Bronchial epithelial cell (primary cell): ENCODE data around the gene DDR1. TPM values are rescaled to one million over a fixed set of nuclear protein-coding genes. Genes with fewer than 3 reads are reported as not detected.

Experiments used
- DNase-seq: peaks from one replicate; pipeline ENCODE4 v3.0.0-alpha.2; 2010; ENCODE audit warnings: low read depth
- FAIRE-seq: peaks from 2 replicates; lab custom pipeline; 2011; peaks lifted over from hg19 to GRCh38; lab: Jason Lieb, UNC
- H3K27me3 ChIP-seq: 2 replicates; pipeline ENCODE4 v1.5.1; 2011; ENCODE audit warnings: low read length; ENCODE audit not compliant: control insufficient read depth, insufficient read depth
- H3K36me3 ChIP-seq: 2 replicates; pipeline ENCODE4 v1.5.1; 2011; ENCODE audit warnings: low read length; ENCODE audit not compliant: control insufficient read depth, insufficient read depth
- H3K4me3 ChIP-seq: 2 replicates; pipeline ENCODE4 v1.5.1; 2011; ENCODE audit warnings: mild to moderate bottlenecking, low read depth, low read length, control low read depth
- total RNA-seq: library from RNA; depleted of rRNA; stranded (reverse); fragments of >200 nt; gene quantifications from 2 replicates; pipeline ENCODE4 v1.2.1, GENCODE V29; 2014
- TF ChIP-seq, protein P1 (sequence below): IDR thresholded peaks from 2 replicates; pipeline ENCODE4 v1.5.1; 2011; ENCODE audit warnings: mild to moderate bottlenecking, moderate library complexity, low read length, control low read depth, inconsistent platforms; ENCODE audit not compliant: insufficient read depth, severe bottlenecking

DDR1 gene
- total RNA-seq, 1 donor from 2014 or later, result 149 TPM

DNA sequence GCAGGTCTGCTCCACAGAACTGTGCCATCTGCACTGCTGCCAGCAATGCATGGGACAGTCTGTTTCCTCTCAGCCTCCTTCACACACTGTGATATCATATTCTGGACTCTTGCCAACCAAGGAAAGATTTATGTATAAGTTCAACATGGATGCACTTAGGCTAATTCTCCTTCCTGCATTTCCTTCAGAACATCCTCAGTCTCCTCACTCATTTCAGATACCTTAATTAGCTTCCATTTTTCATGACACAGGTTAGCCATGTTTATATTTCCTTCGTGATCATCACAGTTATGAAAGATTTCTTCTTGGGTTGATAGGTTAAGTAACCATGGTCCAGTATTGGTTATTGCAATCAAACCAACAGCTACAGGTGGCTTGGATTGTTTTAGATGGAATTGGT is 46.4 kb upstream of the DDR1 start:
- Histone ChIP-seq H3K4me3 (no peak overlapping the region), H3K36me3 (no peaks in the 10 kb centered on the region), H3K27me3 (no peaks in the 10 kb centered on the region)
- DNase-seq (no peak), FAIRE-seq (no peak)
- TF ChIP-seq, protein P1, sequence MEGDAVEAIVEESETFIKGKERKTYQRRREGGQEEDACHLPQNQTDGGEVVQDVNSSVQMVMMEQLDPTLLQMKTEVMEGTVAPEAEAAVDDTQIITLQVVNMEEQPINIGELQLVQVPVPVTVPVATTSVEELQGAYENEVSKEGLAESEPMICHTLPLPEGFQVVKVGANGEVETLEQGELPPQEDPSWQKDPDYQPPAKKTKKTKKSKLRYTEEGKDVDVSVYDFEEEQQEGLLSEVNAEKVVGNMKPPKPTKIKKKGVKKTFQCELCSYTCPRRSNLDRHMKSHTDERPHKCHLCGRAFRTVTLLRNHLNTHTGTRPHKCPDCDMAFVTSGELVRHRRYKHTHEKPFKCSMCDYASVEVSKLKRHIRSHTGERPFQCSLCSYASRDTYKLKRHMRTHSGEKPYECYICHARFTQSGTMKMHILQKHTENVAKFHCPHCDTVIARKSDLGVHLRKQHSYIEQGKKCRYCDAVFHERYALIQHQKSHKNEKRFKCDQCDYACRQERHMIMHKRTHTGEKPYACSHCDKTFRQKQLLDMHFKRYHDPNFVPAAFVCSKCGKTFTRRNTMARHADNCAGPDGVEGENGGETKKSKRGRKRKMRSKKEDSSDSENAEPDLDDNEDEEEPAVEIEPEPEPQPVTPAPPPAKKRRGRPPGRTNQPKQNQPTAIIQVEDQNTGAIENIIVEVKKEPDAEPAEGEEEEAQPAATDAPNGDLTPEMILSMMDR, result no peak

DNA sequence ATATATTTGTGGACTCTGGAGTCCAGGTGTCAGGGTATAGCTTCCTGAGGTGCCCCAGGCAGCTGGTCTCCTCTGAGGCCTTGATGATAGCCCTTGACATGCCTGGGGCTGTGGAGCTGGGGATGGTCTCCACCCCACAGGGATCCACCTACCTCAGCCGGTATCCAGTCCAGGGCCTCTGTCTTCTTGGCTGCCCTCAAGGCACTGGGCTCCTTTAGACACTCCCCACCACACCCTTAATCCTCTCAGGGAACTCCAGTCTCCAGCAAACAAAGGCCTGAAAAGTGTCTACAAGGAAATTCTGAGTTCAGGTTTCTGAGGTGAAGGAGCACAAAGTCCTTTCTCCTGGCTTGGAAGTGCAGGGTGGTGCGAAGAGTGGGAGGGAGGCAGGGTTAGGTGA is 44.6 kb upstream of the DDR1 start:
- FAIRE-seq (no peak), DNase-seq (no peak)
- TF ChIP-seq, protein P1, result no peak
- Histone ChIP-seq H3K36me3 (no peaks in the 10 kb centered on the region), H3K4me3 (no peak overlapping the region), H3K27me3 (no peaks in the 10 kb centered on the region)

GRCh38 chr6:30840084-30840934 is 44.0 kb upstream of the DDR1 start:
- TF ChIP-seq, protein P1, result no peak
- Histone ChIP-seq H3K4me3 (no peak overlapping the region), H3K27me3 (no peaks in the 10 kb centered on the region), H3K36me3 (no peaks in the 10 kb centered on the region)
- no peak for DNase-seq
- FAIRE-seq, result no peak

DNA sequence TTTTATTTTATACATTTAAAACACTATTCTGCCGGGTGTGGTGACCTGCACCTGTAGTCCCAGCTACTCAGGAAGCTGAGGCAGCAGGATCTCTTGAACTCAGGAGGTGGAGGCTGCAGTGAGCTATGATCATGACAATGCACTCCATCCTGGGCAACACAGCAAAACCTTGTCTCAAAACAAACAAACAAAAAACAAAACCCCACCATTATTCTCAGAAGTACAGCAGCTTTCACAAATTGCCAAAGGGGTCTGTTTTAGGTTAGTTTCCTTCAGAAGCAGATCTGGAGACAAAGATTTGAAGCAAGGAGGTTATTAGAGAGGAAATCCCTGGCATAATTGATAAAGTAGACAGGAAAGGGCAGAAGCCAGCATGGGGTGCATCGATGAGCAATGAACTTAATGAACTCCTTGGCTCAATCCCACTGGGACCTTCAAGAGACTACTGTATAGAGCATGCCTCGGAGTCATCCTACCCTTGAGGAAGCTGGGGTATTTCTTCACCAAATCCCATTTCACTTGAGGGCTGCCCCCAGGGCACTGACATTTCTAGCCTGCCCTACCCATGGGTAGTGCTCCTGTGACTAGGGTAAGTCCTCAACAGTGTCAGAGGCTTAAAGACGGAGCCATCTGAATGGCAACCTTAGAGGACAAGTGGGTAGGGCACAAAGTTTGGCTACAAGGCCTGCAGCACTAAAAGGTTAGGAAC is 43.2 kb upstream of the DDR1 start:
- no peak for FAIRE-seq
- H3K27me3 ChIP-seq, result no peaks in the 10 kb centered on the region
- DNase-seq, result no peak
- TF ChIP-seq, protein P1, result no peak
- H3K4me3 ChIP-seq, result no peak overlapping the region
- no peaks in the 10 kb centered on the region for H3K36me3 ChIP-seq

- Histone ChIP-seq H3K4me3 (no peak overlapping the region), H3K36me3 (no peaks in the 10 kb centered on the region), H3K27me3 (no peaks in the 10 kb centered on the region)
- no peak for FAIRE-seq
- DNase-seq, result no peak
- TF ChIP-seq, protein P1, result no peak
These were observed 42.4 kb upstream of the DDR1 start for GRCh38 chr6:30841644-30842504.
